KMS-11 (cell line): ENCODE results near the gene TPRX2.
"Not testable (repeated sequence)": the region's sequence is repeated elsewhere in the genome, so short reads cannot be mapped to it uniquely, and the experiment has no call there.

Experiments used
- H2AFZ ChIP-seq: fragments of 200-600 bp; sonication (generic); 2 replicates; pipeline ENCODE4 v1.6.1; 2016; ENCODE audit warnings: antibody characterized with exemption, mixed run types, low read depth
- H3K27ac ChIP-seq: fragments of 200-600 bp; sonication (generic); 2 replicates; pipeline ENCODE4 v1.6.1; 2016; ENCODE audit warnings: mild to moderate bottlenecking, mixed run types
- H3K27me3 ChIP-seq: fragments of 200-600 bp; sonication (generic); 2 replicates; pipeline ENCODE4 v1.6.1; 2017; ENCODE audit warnings: mild to moderate bottlenecking, low read depth, mixed run types, moderate library complexity; ENCODE audit not compliant: insufficient read depth
- H3K36me3 ChIP-seq: fragments of 200-600 bp; sonication (generic); 2 replicates; pipeline ENCODE4 v1.6.1; 2017; ENCODE audit warnings: mild to moderate bottlenecking, mixed run types; ENCODE audit not compliant: insufficient read depth
- H3K4me1 ChIP-seq: fragments of 200-600 bp; sonication (generic); 2 replicates; pipeline ENCODE4 v1.6.1; 2016; ENCODE audit warnings: mild to moderate bottlenecking, low read depth, mixed run types; ENCODE audit not compliant: poor library complexity, severe bottlenecking
- H3K4me2 ChIP-seq: fragments of 200-600 bp; sonication (generic); 2 replicates; pipeline ENCODE4 v1.7.0; 2016; ENCODE audit warnings: mild to moderate bottlenecking, mixed run types
- H3K4me3 ChIP-seq: fragments of 200-600 bp; sonication (generic); IDR thresholded peaks from 2 replicates; pipeline ENCODE4 v1.6.1; 2017; ENCODE audit warnings: low read depth, low read length, mixed read lengths; ENCODE audit not compliant: insufficient read depth
- H3K79me2 ChIP-seq: fragments of 200-600 bp; sonication (generic); 2 replicates; pipeline ENCODE4 v1.6.1; 2016; ENCODE audit warnings: low read depth, mixed run types; ENCODE audit not compliant: insufficient read depth
- H3K9ac ChIP-seq: fragments of 200-600 bp; sonication (generic); 2 replicates; pipeline ENCODE4 v1.6.1; 2016; ENCODE audit warnings: mild to moderate bottlenecking, mixed run types
- H4K20me1 ChIP-seq: fragments of 200-600 bp; sonication (generic); 2 replicates; pipeline ENCODE4 v1.6.1; 2016; ENCODE audit warnings: mild to moderate bottlenecking, mixed run types; ENCODE audit not compliant: insufficient read depth
- CTCF ChIP-seq: fragments of 200-600 bp; sonication (generic); conservative IDR thresholded peaks from 2 replicates; pipeline ENCODE4 v1.6.1; 2017; ENCODE audit warnings: low read depth, mild to moderate bottlenecking, antibody characterized with exemption, low read length, moderate library complexity, mixed read lengths

TPRX2 gene

GRCh38 chr19:47861630-47862029 lies 2.6 kb downstream of the TPRX2 start:
- TF ChIP-seq CTCF = no peak
- no peaks in the 10 kb centered on the region for H3K79me2 ChIP-seq
- H3K36me3 ChIP-seq = no peaks in the 10 kb centered on the region
- no peak overlapping the region for H3K9ac ChIP-seq
- no peaks in the 10 kb centered on the region for H4K20me1 ChIP-seq
- no peak overlapping the region for H3K4me3 ChIP-seq
- H2AFZ ChIP-seq = no peak overlapping the region
- no peaks in the 10 kb centered on the region for H3K4me1 ChIP-seq
- peaks cover 48% of the 10 kb centered on the region for H3K27me3 ChIP-seq
- H3K27ac ChIP-seq = no peak overlapping the region
- H3K4me2 ChIP-seq = no peak overlapping the region

DNA sequence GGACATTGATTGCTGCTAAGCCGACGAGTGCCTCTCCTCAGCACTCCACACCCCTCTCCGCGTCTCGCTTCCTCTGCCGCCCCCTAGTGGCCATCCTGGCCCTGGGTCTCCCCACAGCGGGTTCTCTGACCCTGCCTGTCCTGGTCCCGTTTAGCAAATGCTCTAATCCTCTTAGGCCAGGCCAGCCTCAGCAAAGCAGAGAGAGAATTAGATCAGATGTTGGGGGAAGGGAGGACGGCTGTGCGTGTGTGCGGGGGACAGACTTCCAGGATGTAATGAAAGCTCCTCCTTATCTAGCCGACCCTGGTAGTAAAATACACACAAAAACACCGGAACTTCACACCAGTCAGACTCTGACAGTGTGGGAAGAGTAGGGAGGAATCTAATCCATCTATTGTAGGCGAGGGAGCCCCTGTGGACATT lies 4.5 kb downstream of the TPRX2 start:
- Histone ChIP-seq H3K27ac (no peak overlapping the region), H2AFZ (no peak overlapping the region), H3K79me2 (no peaks in the 10 kb centered on the region), H3K9ac (no peak overlapping the region), H3K36me3 (no peaks in the 10 kb centered on the region), H3K4me3 (no peak overlapping the region), H4K20me1 (no peaks in the 10 kb centered on the region), H3K27me3 (peaks cover 46% of the 10 kb centered on the region), H3K4me1 (no peaks in the 10 kb centered on the region), H3K4me2 (no peak overlapping the region)
- TF ChIP-seq CTCF = peak; percentile 95

DNA sequence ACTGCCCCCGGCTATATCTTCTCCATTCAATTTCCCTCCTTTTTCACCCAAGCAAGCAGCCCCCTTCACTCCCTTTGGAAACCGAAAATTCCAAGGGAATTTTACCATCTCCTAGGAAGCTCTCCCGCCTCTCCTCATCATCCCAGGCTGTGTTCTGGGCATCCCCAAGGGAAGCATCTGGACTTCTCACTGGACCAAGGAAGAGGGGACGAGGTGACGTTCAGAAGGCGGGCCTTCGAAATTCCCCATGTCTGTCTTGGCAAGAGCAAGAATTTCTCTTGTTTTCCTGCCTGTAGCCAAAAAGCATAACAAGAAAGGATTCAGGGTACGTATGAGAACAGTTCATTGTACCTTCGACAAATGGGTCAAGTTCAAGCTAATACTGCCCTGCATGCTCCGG lies 6.1 kb downstream of the TPRX2 start:
- Histone ChIP-seq H3K4me2 (no peak overlapping the region), H4K20me1 (no peaks in the 10 kb centered on the region), H3K4me1 (no peaks in the 10 kb centered on the region), H3K4me3 (no peak overlapping the region), H3K9ac (no peak overlapping the region), H2AFZ (no peak overlapping the region), H3K27me3 (peaks cover 56% of the 10 kb centered on the region), H3K79me2 (no peaks in the 10 kb centered on the region), H3K27ac (no peak overlapping the region), H3K36me3 (no peaks in the 10 kb centered on the region)
- no peak for TF ChIP-seq CTCF

DNA sequence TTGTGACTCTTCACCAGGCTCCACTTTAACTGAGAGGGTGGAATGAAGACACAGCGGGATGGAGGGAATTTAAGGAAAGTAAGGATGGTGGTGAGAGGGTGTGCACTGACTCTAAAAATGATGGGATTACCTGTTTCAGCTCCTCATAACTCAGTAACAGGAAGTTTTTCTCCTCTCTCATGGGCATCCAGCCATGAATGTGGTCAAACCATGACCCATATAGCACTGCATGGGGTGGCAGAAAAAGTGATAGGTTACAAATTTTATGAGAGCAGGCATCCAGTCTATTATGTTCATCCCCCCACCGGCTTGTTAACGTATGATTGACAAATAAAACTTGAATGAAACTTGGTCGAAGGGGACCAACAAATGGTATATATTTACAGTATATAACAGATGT lies 19.9 kb downstream of the TPRX2 start:
- no peaks in the 10 kb centered on the region for H3K4me1 ChIP-seq
- H2AFZ ChIP-seq = no peak overlapping the region
- no peak overlapping the region for H3K27ac ChIP-seq
- TF ChIP-seq CTCF = no peak
- H3K4me3 ChIP-seq = no peak overlapping the region
- no peak overlapping the region for H3K9ac ChIP-seq
- H3K36me3 ChIP-seq = no peaks in the 10 kb centered on the region
- H4K20me1 ChIP-seq = no peaks in the 10 kb centered on the region
- peaks cover 46% of the 10 kb centered on the region for H3K27me3 ChIP-seq
- no peak overlapping the region for H3K4me2 ChIP-seq
- no peaks in the 10 kb centered on the region for H3K79me2 ChIP-seq

DNA sequence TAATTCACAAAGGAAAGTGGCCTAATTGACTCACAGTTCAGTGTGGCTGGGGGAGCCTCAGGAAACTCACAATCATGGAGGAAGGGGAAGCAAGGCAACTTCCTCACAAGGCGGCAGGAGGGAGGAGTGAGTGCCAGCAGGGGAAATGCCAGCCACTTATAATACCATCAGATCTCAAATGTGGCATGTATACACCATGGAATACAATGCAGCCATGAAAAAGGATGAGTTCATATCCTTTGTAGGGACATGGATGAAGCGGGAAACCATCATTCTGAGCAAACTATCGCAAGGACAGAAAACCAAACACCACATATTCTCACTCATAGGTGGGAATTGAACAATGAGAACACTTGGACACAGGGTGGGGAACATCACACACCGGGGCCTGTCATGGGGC lies 20.4 kb downstream of the TPRX2 start:
- not testable (repeated sequence) for H3K36me3 ChIP-seq

More for the DNA sequence above, 20.4 kb downstream of the TPRX2 start:
- H2AFZ ChIP-seq, H3K4me2 ChIP-seq, H3K4me1 ChIP-seq, H3K4me3 ChIP-seq, H4K20me1 ChIP-seq, H3K79me2 ChIP-seq, H3K9ac ChIP-seq, H3K27ac ChIP-seq: not testable (repeated sequence)
- H3K27me3 ChIP-seq = peaks cover 41% of the 10 kb centered on the region
